WTC11 (cell line): ENCODE results near the gene STK10.

Source experiments
- GABPB1 ChIP-seq: sonication (generic); formaldehyde crosslinking; IDR thresholded peaks from 2 replicates; pipeline ENCODE4 v1.8.1; 2023; ENCODE audit warnings: mild to moderate bottlenecking, missing genetic modification reagents
- SMAD3 ChIP-seq: sonication (generic); formaldehyde crosslinking; IDR thresholded peaks from 2 replicates; pipeline ENCODE4 v1.8.0; 2022; ENCODE audit warnings: missing genetic modification reagents, mild to moderate bottlenecking, borderline replicate concordance
- SP1 ChIP-seq: sonication (generic); formaldehyde crosslinking; conservative IDR thresholded peaks from 2 replicates; pipeline ENCODE4 v1.8.1; 2022; ENCODE audit warnings: missing genetic modification reagents
- ZNF416 ChIP-seq: fragments of 250-450 bp; sonication (Bioruptor Pico); IDR thresholded peaks from 2 replicates; pipeline ENCODE4 v1.9.0; 2021; ENCODE audit warnings: mild to moderate bottlenecking, inconsistent platforms
- TF ChIP-seq, protein P1 (sequence below): fragments of 200-600 bp; IDR thresholded peaks from 2 replicates; pipeline ENCODE4 v1.8.0; 2022; ENCODE audit warnings: antibody characterized with exemption
- TF ChIP-seq, protein P2 (sequence below): sonication (generic); formaldehyde crosslinking; IDR thresholded peaks from 2 replicates; pipeline ENCODE4 v1.8.1; 2023; ENCODE audit warnings: mild to moderate bottlenecking, missing genetic modification reagents, moderate library complexity
- TF ChIP-seq, protein P3 (sequence below): sonication (generic); formaldehyde crosslinking; IDR thresholded peaks from 2 replicates; pipeline ENCODE4 v1.8.1; 2022; ENCODE audit warnings: low read depth, mild to moderate bottlenecking, moderate library complexity, missing genetic modification reagents, borderline replicate concordance

DNA sequence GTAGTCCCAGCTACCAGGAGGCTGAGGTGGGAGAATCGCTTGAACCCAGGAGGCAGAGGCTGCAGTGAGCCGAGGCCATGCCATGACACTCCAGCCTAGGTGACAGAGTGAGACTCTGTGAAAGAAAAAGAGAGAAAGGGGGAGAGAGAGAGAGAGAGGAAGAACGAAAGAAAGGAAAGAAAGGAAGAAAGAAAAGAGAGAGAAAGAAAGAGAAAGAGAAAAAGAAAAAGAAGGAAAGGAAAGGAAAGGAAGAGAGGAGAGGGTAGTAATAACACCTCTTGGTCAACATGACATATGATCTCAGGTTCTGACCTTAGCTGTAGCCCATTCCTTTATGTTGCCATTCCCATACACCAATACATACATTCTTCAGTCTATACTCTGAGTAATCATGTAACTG, 195.7 kb downstream of the STK10 start:
- TF ChIP-seq, protein P1, sequence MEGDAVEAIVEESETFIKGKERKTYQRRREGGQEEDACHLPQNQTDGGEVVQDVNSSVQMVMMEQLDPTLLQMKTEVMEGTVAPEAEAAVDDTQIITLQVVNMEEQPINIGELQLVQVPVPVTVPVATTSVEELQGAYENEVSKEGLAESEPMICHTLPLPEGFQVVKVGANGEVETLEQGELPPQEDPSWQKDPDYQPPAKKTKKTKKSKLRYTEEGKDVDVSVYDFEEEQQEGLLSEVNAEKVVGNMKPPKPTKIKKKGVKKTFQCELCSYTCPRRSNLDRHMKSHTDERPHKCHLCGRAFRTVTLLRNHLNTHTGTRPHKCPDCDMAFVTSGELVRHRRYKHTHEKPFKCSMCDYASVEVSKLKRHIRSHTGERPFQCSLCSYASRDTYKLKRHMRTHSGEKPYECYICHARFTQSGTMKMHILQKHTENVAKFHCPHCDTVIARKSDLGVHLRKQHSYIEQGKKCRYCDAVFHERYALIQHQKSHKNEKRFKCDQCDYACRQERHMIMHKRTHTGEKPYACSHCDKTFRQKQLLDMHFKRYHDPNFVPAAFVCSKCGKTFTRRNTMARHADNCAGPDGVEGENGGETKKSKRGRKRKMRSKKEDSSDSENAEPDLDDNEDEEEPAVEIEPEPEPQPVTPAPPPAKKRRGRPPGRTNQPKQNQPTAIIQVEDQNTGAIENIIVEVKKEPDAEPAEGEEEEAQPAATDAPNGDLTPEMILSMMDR: no peak
- TF ChIP-seq, protein P2, sequence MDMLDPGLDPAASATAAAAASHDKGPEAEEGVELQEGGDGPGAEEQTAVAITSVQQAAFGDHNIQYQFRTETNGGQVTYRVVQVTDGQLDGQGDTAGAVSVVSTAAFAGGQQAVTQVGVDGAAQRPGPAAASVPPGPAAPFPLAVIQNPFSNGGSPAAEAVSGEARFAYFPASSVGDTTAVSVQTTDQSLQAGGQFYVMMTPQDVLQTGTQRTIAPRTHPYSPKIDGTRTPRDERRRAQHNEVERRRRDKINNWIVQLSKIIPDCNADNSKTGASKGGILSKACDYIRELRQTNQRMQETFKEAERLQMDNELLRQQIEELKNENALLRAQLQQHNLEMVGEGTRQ (CRISPR knock-in tag): no peak
- TF ChIP-seq ZNF416 (CRISPR knock-in tag) (no peak), SP1 (CRISPR knock-in tag) (no peak), SMAD3 (CRISPR knock-in tag) (no peak), GABPB1 (CRISPR knock-in tag) (no peak)
- TF ChIP-seq, protein P3, sequence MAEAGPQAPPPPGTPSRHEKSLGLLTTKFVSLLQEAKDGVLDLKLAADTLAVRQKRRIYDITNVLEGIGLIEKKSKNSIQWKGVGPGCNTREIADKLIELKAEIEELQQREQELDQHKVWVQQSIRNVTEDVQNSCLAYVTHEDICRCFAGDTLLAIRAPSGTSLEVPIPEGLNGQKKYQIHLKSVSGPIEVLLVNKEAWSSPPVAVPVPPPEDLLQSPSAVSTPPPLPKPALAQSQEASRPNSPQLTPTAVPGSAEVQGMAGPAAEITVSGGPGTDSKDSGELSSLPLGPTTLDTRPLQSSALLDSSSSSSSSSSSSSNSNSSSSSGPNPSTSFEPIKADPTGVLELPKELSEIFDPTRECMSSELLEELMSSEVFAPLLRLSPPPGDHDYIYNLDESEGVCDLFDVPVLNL: no peak
